NCI-H2081 treated with DMSO at 0.1 percent for 48 hours (cell line): ENCODE results near the gene CTXND1.
"Not testable (repeated sequence)": the region's sequence is repeated elsewhere in the genome, so short reads cannot be mapped to it uniquely, and the experiment has no call there.

Experiments used
- DNase-seq: peaks from one replicate; lab custom pipeline; 2025; lab: John Stamatoyannopoulos, UW

CTXND1 gene

DNA sequence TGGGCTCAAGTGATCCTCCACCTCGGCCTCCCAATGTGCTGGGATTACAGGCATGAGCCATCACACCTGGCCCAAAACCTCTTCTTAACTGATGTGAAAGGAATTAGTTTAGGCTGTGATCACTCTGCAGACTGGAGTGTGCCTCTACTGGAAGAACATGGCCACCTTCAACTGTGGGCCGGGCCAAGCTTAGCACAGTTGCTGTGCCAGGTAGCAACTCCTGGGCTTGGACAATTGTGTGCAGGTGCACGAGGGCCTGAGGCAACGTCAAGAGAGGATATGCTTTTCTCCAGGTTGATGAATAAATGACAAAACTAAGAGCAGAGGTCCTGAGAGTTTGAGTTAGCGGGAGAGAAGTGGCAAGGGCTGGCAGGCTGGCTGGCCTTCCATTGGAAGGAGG lies 92.7 kb downstream of the CTXND1 start:
- no peak for DNase-seq

DNA sequence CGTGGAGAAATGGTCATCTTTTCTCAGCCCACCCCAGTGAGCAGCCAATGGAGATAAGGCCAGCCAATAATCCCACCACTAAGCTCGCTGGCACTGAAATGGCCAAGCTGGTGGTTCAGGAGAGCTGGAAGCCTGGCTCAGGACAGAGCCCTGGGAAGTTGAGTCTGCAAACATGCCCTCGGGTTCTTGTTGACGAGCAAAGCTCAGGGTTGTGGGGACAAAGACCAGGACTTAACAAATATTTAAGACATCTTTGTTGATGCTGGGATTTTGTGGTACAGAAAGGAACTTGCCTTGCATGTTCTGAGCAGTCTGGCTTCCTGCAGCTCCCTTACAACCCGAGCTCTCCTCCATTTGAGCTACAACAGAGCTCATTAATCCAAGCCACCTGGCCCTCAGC lies 94.8 kb downstream of the CTXND1 start:
- no peak for DNase-seq

DNA sequence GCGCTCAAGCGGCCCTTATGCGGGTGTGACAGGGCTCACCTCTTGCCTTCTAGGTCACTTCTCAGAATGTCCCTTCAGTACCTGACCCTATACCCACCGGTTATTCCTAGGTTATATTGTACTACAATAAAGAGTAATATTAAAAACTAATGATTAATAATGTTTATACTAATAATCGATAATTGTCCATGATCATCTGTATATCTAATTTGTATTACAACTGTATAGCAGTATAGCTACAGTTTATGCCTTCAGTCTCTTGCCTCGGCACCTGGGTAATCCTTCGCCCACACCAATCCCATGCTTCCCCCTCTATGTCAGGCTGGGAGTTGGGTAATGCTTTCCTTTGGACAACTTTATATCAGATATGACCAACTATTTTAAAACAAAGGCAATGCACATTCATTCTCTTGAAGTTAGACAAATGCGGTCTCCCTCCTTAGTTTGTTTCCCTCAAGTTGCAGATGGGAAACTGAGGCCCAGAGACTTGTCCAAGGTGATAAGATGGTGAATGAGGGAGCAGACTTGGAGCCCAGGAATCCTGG lies 95.8 kb downstream of the CTXND1 start:
- no peak for DNase-seq

DNA sequence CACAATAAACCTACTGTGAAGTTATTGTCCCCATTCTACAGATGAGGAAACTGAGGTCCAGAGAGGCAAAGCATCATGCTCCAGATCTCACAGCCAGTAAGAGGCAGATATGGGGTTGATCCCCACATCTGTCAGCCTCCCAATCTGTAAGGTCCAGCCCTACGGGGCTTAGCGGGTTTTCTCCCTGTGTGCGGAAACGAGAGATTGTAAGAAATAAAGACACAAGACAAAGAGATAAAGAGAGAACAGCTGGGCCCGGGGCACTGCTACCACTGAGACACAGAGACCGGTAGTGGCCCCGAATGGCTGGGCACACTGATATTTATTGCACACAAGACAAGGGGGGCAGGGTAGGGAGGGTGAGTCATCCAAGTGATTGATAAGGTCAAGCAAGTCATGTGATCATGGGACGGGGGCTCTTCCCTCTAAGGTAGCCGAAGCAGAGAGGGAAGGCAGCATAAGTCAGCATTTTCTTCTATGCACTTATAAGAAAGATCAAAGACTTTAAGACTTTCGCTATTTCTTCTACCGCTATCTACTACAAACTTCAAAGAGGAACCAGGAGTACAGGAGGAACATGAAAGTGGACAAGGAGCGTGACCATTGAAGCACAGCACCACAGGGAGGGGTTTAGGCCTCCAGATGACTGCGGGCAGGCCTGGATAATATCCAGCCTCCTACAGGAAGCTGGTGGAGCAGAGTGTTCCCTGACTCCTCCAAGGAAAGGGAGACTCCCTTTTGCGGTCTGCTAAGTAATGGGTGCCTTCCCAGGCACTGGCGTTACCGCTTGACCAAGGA lies 96.4 kb downstream of the CTXND1 start:
- not testable (repeated sequence) for DNase-seq

DNA sequence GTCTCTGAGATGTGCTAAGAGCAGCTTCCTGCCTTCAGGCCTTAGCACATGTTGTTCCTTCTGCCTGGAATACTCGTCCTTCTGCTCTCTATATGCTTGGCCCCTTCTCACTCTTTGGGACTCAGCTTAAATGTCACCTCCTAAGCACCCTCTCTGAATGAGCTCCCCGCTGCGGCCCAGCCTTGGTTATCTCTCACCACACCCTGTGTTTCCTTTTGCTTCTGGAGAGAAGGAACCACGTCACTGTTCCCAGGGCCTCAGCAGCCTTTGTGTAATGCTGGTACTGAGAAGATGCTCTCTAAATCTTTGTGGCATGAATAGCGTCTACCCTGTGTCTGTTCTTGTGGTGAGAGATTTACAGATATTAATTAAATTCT lies 97.0 kb downstream of the CTXND1 start:
- DNase-seq, result no peak

DNA sequence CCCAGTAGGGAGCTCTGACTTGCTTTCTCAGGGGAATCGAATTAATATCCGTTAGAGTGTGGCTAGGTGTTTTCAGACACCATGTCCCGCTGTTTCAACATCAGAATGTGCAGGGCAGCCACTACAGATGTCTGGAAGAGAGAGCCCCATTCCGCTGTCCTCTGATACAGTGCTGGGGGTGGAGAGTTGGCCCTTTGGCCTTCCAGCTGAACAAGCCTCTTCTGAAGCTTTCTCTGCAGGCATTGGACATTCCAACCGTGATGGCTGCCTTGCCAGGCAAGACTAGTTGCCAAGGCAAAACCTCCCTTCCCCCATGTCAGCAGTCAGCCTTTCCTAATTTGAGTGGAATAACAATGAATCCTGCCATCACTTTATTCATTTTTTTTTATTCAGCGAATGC lies 97.7 kb downstream of the CTXND1 start:
- DNase-seq, result no peak

DNA sequence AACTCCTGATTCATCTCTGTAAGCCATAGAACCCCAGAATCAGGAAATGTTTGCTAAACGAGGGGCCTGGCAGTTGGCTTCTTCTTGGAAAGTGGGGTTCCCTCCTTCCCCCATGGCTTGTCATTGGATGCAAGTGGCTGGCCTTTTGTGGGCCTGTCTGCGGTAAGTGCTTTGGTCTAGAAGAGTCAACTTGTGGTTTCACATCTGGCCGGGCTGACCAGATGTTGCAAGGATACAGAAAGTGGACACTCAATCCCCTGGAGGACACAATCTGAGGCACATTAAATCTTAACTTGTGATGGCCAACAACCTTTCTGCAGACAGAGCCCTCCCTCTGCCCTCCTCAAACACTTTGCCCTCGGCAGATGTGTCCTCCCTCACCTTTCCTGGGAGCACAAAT lies 98.1 kb downstream of the CTXND1 start:
- no peak for DNase-seq

DNA sequence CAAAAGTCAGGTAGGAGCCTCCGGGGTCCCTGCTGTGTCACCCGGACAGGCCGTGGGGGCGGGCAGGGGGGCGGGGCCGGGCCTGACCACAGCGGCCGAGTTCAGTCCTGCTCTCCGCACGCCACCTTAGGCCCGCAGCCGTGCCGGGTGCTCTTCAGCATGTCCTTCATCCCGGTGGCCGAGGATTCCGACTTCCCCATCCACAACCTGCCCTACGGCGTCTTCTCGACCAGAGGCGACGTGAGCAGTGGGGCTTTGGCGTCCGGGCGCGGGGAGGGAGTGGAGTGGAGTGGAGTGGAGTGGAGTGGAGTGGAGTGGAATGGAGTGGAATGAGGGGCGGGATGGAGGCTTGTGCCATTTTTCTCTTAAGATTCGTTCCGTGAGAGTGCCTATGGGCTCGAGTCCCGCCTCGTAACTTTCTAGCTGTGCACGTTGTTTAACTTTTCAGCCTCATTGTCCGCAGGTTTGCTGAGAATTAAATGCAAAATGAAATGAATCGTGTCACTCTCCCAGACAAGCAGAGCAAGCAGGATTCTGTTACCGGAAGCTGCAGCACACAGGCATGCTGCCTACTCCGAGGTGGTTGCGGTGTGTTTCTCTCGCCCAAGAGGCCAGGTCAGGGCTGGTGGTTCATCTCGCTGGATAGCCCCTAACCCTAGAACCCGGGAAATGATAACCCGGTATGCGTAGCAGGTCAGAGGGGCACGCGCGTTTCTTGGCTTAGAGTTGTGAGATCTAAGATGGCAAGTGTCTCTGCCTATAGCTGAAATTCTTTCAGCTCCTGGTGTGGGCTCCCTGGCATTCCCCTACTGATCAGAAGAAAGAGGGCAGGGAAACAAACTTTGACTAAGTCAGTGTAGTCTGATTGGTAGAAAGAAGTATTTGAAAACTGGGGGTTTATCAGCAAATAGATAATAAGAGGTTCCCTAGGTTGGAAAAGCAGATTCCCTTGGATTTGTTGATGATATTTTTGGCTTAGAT lies 98.8 kb downstream of the CTXND1 start, which contains the start of gene FAH:
Gene FAH, plus strand, starts transcription at position 104 of the 981 bp plus-strand sequence. Its CDS starts 56 bp downstream, at position 160.
- DNase-seq, result no peak

DNA sequence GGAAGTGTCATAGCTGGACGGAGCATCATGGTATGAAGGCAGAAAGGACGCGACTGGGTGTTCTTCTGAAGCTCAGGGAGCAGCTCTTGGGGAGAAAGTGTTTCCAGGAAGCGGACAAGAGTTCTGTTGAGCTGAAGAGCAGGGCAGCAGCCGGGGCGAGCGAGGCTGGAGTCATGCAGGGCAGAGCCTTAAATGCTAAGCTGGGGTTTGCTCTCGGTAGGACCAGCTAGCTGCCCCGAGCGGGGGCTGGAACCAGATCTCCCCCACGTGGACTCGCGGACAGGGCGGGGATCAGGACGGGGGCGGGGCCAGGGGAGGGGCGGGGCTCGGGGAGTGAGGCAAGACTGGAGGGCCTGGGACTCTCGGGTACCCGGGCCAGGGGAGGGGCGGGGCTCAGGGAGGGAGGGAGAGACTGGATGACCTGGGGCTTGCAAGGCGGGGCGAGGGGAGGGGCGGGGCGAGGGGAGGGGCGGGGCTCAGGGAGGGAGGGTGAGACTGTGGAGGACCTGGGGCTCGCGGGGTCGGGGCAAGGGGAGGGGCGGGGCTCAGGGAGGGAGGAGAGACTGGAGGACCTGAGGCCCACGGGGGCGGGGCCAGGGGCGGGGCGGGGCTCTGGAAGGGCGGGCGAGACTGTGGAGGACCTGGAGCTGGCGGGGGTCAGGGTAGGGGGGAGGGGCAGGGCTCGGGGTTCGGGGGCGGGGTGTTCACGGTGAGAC lies 99.7 kb downstream of the CTXND1 start:
- no peak for DNase-seq

DNA sequence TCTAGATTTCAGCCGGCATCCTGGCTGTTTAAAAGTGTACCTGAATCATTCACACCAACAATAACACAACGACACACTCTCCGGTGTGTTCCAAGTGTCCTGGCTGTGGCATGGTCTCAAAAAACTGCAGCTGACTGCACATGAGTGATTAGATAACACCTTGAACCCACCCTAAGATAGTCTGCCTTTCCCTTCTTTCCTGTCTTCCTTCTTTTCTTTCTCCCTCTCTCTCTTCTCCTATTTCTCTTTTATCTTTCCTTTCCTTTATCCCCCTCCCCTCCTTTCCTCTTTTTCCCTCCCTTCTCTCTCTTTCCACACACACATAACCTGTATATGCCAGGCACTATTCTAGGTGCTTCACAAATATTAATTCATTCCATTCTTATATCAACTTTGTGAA lies 100.4 kb downstream of the CTXND1 start:
- DNase-seq, result no peak

DNA sequence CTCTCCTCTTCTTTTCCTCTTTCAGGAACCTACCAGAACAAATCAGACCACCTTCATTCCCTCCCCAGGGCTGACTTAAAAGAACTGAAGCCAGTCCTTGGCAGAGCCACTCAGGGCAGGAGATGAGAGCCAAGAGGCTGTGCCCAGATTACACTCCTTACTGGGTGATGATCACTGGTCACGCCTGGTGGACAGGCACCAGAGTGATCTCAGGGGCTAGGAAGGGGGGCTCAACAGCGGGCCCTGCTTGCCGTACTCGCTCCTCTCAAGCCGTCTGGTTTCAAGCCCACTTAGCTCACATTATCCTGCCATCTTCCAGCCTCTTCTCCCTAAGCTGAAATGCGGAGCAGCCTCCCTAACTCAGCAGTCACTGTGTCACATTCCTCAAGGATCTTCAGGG lies 100.9 kb downstream of the CTXND1 start:
- no peak for DNase-seq
